Body of pancreas (tissue), 4 donors: ENCODE data around the gene FBXW10B. TPM values are rescaled to one million over a fixed set of nuclear protein-coding genes. Genes with fewer than 3 reads are reported as not detected.
"Not testable (repeated sequence)": the region's sequence is repeated elsewhere in the genome, so short reads cannot be mapped to it uniquely, and the experiment has no call there.

Experiments
- ATAC-seq: fragments of 150-250 bp; one replicate; pipeline ENCODE4 v1.9.1; 2016
- DNase-seq, 4 donors: peaks; one replicate each; pipeline ENCODE4 v3.0.0-alpha.2; 2019
- H3K27ac ChIP-seq, 4 donors: fragments of 200-600 bp; sonication (generic); 1 replicate in 3 of 4; 2 replicates in 1 of 4; pipeline versions ENCODE4 v1.5.1 to v1.6.1; 2016 to 2019; ENCODE audit warnings: mild to moderate bottlenecking in 1 of 4, mixed read lengths in 1 of 4, moderate library complexity in 1 of 4
- H3K27me3 ChIP-seq, 2 donors: fragments of 200-600 bp; sonication (generic); one replicate each; pipeline ENCODE4 v1.6.0; 2016; ENCODE audit warnings: mild to moderate bottlenecking in 1 of 2
- H3K36me3 ChIP-seq, 2 donors: fragments of 200-600 bp; sonication (generic); replicated peaks in 1 of 2; 2 replicates each; pipeline ENCODE4 v1.5.1; 2016; ENCODE audit warnings: low read depth in 2 of 2; ENCODE audit not compliant: insufficient read depth in 1 of 2
- H3K4me1 ChIP-seq: fragments of 200-600 bp; sonication (generic); one replicate; pipeline ENCODE4 v1.6.0; 2016
- H3K4me3 ChIP-seq, 2 donors: fragments of 200-600 bp; sonication (generic); 1 replicate in 1 of 2; 2 replicates in 1 of 2; pipeline ENCODE4 v1.5.1; 2016 to 2019
- H3K9me3 ChIP-seq, 3 donors: fragments of 200-600 bp; sonication (generic); 1 replicate in 2 of 3; 2 replicates in 1 of 3; pipeline ENCODE4 v1.5.1; 2016
- CTCF ChIP-seq, 7 experiments: fragments of 450-650 bp in 4 of 7; fragments of 200-600 bp in 3 of 7; sonication (generic) in 3 of 7; IDR thresholded peaks; one replicate each; pipeline ENCODE4 v1.5.1; 2016 to 2019; ENCODE audit warnings: antibody characterized with exemption in 7 of 7
- POLR2A ChIP-seq, 3 donors: fragments of 450-650 bp; IDR thresholded peaks; one replicate each; pipeline ENCODE4 v1.6.1; 2016; ENCODE audit warnings: antibody characterized with exemption in 3 of 3, mild to moderate bottlenecking in 2 of 3
- WGBS, 2 donors: methylation state at CpG; one replicate each; pipeline ENCODE4 v1.1.5; 2017; 5-methylcytosine and 5-hydroxymethylcytosine counted together
- intact Hi-C: fragments of 100-400 bp; cut with DNase I; formaldehyde crosslinking; loops from one replicate; pipeline ENCODE4 v1.15.1; 2023
- total RNA-seq, 2 donors: library from RNA; depleted of rRNA; stranded (reverse); fragments of >200 nt; gene quantifications; one replicate each; pipeline ENCODE4 v1.1.0, GENCODE V29; 2016

FBXW10B gene
- total RNA-seq: not detected

- H3K4me1 ChIP-seq, H3K27me3 ChIP-seq, H3K4me3 ChIP-seq, H3K9me3 ChIP-seq, H3K27ac ChIP-seq, DNase-seq, intact Hi-C loops, H3K36me3 ChIP-seq: not testable (repeated sequence)
- ATAC-seq: peak; percentile 65
- WGBS, 2 donors: 48 to 51% methylated on average over 6 to 11 of the region's 12 CpGs
These were observed at the start of gene FBXW10B for GRCh38 chr17:15619331-15620058. FBXW10B (minus strand) TSS chr17:15619704; CDS start chr17:15619512, 192 bp downstream.

- H3K27me3 ChIP-seq: no peaks in the 10 kb centered on the region
- ATAC-seq: no peak
- H3K4me1 ChIP-seq: peaks cover 17% of the 10 kb centered on the region
- no peaks in the 10 kb centered on the region for H3K36me3 ChIP-seq
- H3K9me3 ChIP-seq: no peaks in the 10 kb centered on the region
- WGBS, 2 donors: 95 to 96% methylated on average over 5 of the region's 5 CpGs
- intact Hi-C loops: no loop called here
- TF ChIP-seq POLR2A (IDR thresholded peaks at IDR 0.05) (no peak), CTCF (IDR thresholded peaks at IDR 0.05) (no peak)
- H3K4me3 ChIP-seq: no peak overlapping the region
- H3K27ac ChIP-seq: no peak overlapping the region
- DNase-seq: no peak
These were observed 44.2 kb upstream of the FBXW10B start for GRCh38 chr17:15663691-15664090.

GRCh38 chr17:15663176-15663575 lies 43.7 kb upstream of the FBXW10B start:
- intact Hi-C loops: no loop called here
- no peaks in the 10 kb centered on the region for H3K27me3 ChIP-seq
- no peak overlapping the region for H3K27ac ChIP-seq
- H3K4me3 ChIP-seq: no peak overlapping the region
- TF ChIP-seq POLR2A (IDR thresholded peaks at IDR 0.05) (no peak), CTCF (IDR thresholded peaks at IDR 0.05) (no peak)
- DNase-seq (no peak), ATAC-seq (no peak)
- WGBS, 2 donors: 87 to 93% methylated on average over 6 of the region's 6 CpGs
- no peaks in the 10 kb centered on the region for H3K36me3 ChIP-seq
- peaks cover 22% of the 10 kb centered on the region for H3K4me1 ChIP-seq
- H3K9me3 ChIP-seq: no peaks in the 10 kb centered on the region

GRCh38 chr17:15662681-15663080 lies 43.2 kb upstream of the FBXW10B start:
- DNase-seq: no peak

GRCh38 chr17:15660077-15660476 lies 40.6 kb upstream of the FBXW10B start:
- H3K9me3 ChIP-seq: no peaks in the 10 kb centered on the region
- H3K27ac ChIP-seq: peak overlapping the region; percentile 7 to 79 (median 52)
- H3K4me3 ChIP-seq: no peak overlapping the region
- H3K36me3 ChIP-seq: no peaks in the 10 kb centered on the region
- H3K27me3 ChIP-seq: no peaks in the 10 kb centered on the region
- H3K4me1 ChIP-seq: peaks cover 28% of the 10 kb centered on the region
- ATAC-seq (no peak), DNase-seq (no peak)
- TF ChIP-seq POLR2A (IDR thresholded peaks at IDR 0.05): no peak
- TF ChIP-seq CTCF (IDR thresholded peaks at IDR 0.05): no peak
- 53 to 63% methylated on average over 3 of the region's 3 CpGs for WGBS, 2 donors
- intact Hi-C loops: no loop called here

More at GRCh38 chr17:15662681-15663080, 43.2 kb upstream of the FBXW10B start:
- no peak overlapping the region for H3K27ac ChIP-seq
- H3K4me3 ChIP-seq: no peak overlapping the region
- no peaks in the 10 kb centered on the region for H3K36me3 ChIP-seq
- TF ChIP-seq CTCF (IDR thresholded peaks at IDR 0.05): no peak
- no peak for TF ChIP-seq POLR2A (IDR thresholded peaks at IDR 0.05)
- intact Hi-C loops: no loop called here
- H3K27me3 ChIP-seq: no peaks in the 10 kb centered on the region
- 94 to 97% methylated on average over 3 of the region's 3 CpGs for WGBS, 2 donors
- no peak for ATAC-seq
- H3K9me3 ChIP-seq: no peaks in the 10 kb centered on the region
- H3K4me1 ChIP-seq: peaks cover 22% of the 10 kb centered on the region
